ENCODE data around the gene DOCK4. TPM values are rescaled to one million over a fixed set of nuclear protein-coding genes. Genes with fewer than 3 reads are reported as not detected.

Gene DOCK4
- total RNA-seq, 2 experiments from 2014 or later = 1.4 to 1.7 TPM

- H3K4me1 Mint-ChIP-seq = no peaks in the 10 kb centered on the region
- no peak for ATAC-seq (ENCODE audit: low read depth)
- POLR2A ChIA-PET = no interaction called here
- no peaks in the 10 kb centered on the region for H3K36me3 Mint-ChIP-seq
- H3K27me3 Mint-ChIP-seq = peaks cover 2% of the 10 kb centered on the region
- no peak overlapping the region for H3K4me3 Mint-ChIP-seq
- DNase-seq = no peak
- no peak overlapping the region for H3K27ac Mint-ChIP-seq
- no peaks in the 10 kb centered on the region for H3K9me3 Mint-ChIP-seq
Measured at GRCh38 chr7:111813306-111813705, 392.9 kb downstream of the DOCK4 start.

- Mint-ChIP-seq H3K27me3 (peaks cover 2% of the 10 kb centered on the region), H3K36me3 (no peaks in the 10 kb centered on the region), H3K4me3 (no peak overlapping the region), H3K4me1 (no peaks in the 10 kb centered on the region), H3K27ac (no peak overlapping the region), H3K9me3 (peaks cover 4% of the 10 kb centered on the region)
- POLR2A ChIA-PET = no interaction called here
- ATAC-seq (ENCODE audit: low read depth) (no peak), DNase-seq (no peak)
Measured at GRCh38 chr7:111806232-111806631, 400.0 kb downstream of the DOCK4 start.

GRCh38 chr7:111803015-111803758 is 403.0 kb downstream of the DOCK4 start:
- DNase-seq (no peak), ATAC-seq (ENCODE audit: low read depth) (no peak)
- Mint-ChIP-seq H3K27me3 (no peaks in the 10 kb centered on the region), H3K4me1 (no peaks in the 10 kb centered on the region), H3K27ac (no peak overlapping the region), H3K36me3 (no peaks in the 10 kb centered on the region), H3K4me3 (no peak overlapping the region), H3K9me3 (peaks cover 14% of the 10 kb centered on the region)
- POLR2A ChIA-PET = no interaction called here

GRCh38 chr7:111802194-111802772 is 403.9 kb downstream of the DOCK4 start:
- no peak overlapping the region for H3K27ac Mint-ChIP-seq
- no peaks in the 10 kb centered on the region for H3K4me1 Mint-ChIP-seq
- POLR2A ChIA-PET = no interaction called here
- ATAC-seq (ENCODE audit: low read depth) (no peak), DNase-seq (no peak)
- H3K4me3 Mint-ChIP-seq = no peak overlapping the region
- H3K36me3 Mint-ChIP-seq = no peaks in the 10 kb centered on the region
- no peaks in the 10 kb centered on the region for H3K27me3 Mint-ChIP-seq
- peaks cover 16% of the 10 kb centered on the region for H3K9me3 Mint-ChIP-seq

- DNase-seq (no peak), ATAC-seq (ENCODE audit: low read depth) (no peak)
- Mint-ChIP-seq H3K27ac (no peak overlapping the region), H3K4me1 (no peaks in the 10 kb centered on the region), H3K4me3 (no peak overlapping the region), H3K36me3 (no peaks in the 10 kb centered on the region), H3K27me3 (no peaks in the 10 kb centered on the region), H3K9me3 (peaks cover 24% of the 10 kb centered on the region)
- POLR2A ChIA-PET = no interaction called here
Measured at GRCh38 chr7:111801277-111801676, 404.9 kb downstream of the DOCK4 start.

- Mint-ChIP-seq H3K36me3 (peaks cover 3% of the 10 kb centered on the region), H3K27ac (no peak overlapping the region), H3K4me1 (no peaks in the 10 kb centered on the region), H3K9me3 (peaks cover 36% of the 10 kb centered on the region), H3K4me3 (no peak overlapping the region), H3K27me3 (no peaks in the 10 kb centered on the region)
- DNase-seq = no peak
- POLR2A ChIA-PET = no interaction called here
- no peak for ATAC-seq (ENCODE audit: low read depth)
Measured at GRCh38 chr7:111796671-111797070, 409.5 kb downstream of the DOCK4 start.

DNA sequence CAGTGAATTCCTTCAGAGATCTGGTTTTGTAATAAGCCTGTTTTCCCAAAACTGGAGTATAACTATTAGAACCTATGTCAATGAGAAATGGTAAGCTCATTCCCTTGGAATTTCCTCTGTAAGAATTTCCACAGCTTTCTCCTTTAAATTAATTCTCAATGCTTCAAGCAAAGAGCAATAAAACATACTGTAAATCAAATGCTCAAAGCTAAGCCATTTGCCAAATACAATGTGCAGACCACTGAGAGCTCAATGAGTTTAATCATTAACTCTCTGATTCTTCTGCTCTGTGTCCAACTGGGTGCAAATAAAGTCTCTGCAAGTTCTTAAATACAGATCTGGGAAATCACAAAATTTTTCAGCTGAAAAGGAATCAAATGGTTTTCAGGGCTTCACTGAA is 416.3 kb downstream of the DOCK4 start:
- H3K36me3 Mint-ChIP-seq = peaks cover 3% of the 10 kb centered on the region
- H3K4me3 Mint-ChIP-seq = no peak overlapping the region
- POLR2A ChIA-PET = no interaction called here
- H3K27me3 Mint-ChIP-seq = no peaks in the 10 kb centered on the region
- DNase-seq (no peak), ATAC-seq (ENCODE audit: low read depth) (no peak)
- no peak overlapping the region for H3K27ac Mint-ChIP-seq
- peaks cover 7% of the 10 kb centered on the region for H3K9me3 Mint-ChIP-seq
- H3K4me1 Mint-ChIP-seq = no peaks in the 10 kb centered on the region

DNA sequence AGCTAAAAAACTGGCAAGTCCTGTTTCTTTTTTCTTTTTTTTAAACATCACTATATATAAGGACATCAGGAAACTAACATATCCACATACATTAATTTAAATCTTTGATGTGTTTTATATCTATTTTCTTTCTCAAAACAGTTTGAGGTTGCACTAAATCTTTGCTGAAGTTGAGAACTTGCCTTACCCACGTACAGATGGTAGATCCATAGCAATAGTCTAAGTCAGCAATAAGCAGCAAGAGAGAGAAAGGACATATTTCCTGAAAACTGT is 417.2 kb downstream of the DOCK4 start:
- no peak for ATAC-seq (ENCODE audit: low read depth)
- H3K36me3 Mint-ChIP-seq = peaks cover 3% of the 10 kb centered on the region
- H3K4me3 Mint-ChIP-seq = no peak overlapping the region
- POLR2A ChIA-PET = no interaction called here
- peaks cover 1% of the 10 kb centered on the region for H3K9me3 Mint-ChIP-seq
- H3K27ac Mint-ChIP-seq = no peak overlapping the region
- no peaks in the 10 kb centered on the region for H3K27me3 Mint-ChIP-seq
- no peak for DNase-seq
- H3K4me1 Mint-ChIP-seq = no peaks in the 10 kb centered on the region

- Mint-ChIP-seq H3K36me3 (no peaks in the 10 kb centered on the region), H3K27me3 (no peaks in the 10 kb centered on the region), H3K27ac (no peak overlapping the region), H3K4me3 (no peak overlapping the region), H3K9me3 (no peaks in the 10 kb centered on the region), H3K4me1 (no peaks in the 10 kb centered on the region)
- POLR2A ChIA-PET = no interaction called here
- DNase-seq = no peak
- ATAC-seq (ENCODE audit: low read depth) = no peak
Measured at GRCh38 chr7:111788286-111789047, 417.7 kb downstream of the DOCK4 start.

DNA sequence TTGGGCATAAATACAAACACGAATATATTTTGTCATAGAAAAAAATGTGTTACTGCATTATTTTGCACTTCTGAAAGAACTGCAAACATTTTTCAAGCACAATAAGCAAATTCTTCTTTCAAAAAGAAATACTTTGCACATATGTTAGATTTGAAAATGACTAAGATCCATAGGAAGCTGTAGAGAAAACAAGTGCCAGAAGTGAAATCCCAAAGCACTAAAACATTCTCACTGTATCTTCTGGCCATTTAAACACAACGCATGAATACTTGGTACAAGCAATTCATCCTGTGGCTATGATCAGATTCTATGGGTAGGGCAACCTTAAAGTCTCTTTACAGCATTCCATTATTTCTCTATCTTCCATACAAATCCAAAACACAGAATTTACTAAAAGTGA is 418.5 kb downstream of the DOCK4 start:
- no peaks in the 10 kb centered on the region for H3K9me3 Mint-ChIP-seq
- POLR2A ChIA-PET = no interaction called here
- no peak overlapping the region for H3K27ac Mint-ChIP-seq
- no peaks in the 10 kb centered on the region for H3K36me3 Mint-ChIP-seq
- no peak overlapping the region for H3K4me3 Mint-ChIP-seq
- ATAC-seq (ENCODE audit: low read depth) (no peak), DNase-seq (no peak)
- H3K27me3 Mint-ChIP-seq = no peaks in the 10 kb centered on the region
- no peaks in the 10 kb centered on the region for H3K4me1 Mint-ChIP-seq

DNA sequence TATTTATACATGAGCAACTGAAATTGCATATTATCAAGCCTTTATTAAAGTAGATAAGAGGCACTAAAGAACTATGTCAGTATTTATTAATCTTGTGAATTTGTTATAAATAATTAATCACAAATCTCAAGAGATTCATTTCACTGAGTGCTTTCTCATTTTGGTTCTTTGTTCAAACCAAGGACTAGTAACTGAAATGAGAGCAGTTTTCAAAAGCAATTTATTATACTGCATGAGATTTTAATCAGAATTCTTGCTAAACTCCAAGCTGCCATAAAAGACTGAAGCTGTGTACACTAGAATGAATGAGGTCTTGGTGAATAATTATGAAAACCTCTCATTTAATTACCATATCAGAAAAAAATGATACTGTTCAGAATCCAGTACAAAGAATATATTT is 419.1 kb downstream of the DOCK4 start:
- no peak for ATAC-seq (ENCODE audit: low read depth)
- no peak for DNase-seq
- POLR2A ChIA-PET = no interaction called here

DNA sequence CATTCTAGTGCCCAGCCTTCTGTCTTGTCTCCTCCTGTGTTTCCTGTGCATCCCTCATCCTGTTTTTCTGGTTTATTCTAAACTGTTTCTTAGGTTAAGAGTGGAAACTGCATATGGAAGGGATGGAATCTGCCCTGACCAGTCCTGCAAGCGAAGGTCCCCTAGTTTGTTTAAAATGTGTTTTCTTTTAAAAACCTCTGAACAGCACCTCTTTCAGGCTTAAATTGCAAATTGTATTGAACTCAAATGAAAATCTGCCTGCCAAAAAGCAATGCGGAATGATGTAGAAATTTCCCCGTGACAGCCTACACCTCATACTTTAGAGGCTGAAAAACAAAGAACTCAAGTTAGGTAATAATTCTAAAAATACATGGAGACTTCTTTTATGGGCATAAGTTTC is 421.1 kb downstream of the DOCK4 start:
- no peaks in the 10 kb centered on the region for H3K9me3 Mint-ChIP-seq
- ATAC-seq (ENCODE audit: low read depth) (no peak), DNase-seq (no peak)
- H3K4me1 Mint-ChIP-seq = no peaks in the 10 kb centered on the region
- no peak overlapping the region for H3K4me3 Mint-ChIP-seq
- H3K27me3 Mint-ChIP-seq = peaks cover 4% of the 10 kb centered on the region
- no peaks in the 10 kb centered on the region for H3K36me3 Mint-ChIP-seq
- H3K27ac Mint-ChIP-seq = no peak overlapping the region
- POLR2A ChIA-PET = no interaction called here

More for the DNA sequence above, 419.1 kb downstream of the DOCK4 start:
- Mint-ChIP-seq H3K36me3 (no peaks in the 10 kb centered on the region), H3K4me3 (no peak overlapping the region), H3K9me3 (no peaks in the 10 kb centered on the region), H3K4me1 (no peaks in the 10 kb centered on the region), H3K27ac (no peak overlapping the region), H3K27me3 (no peaks in the 10 kb centered on the region)

GRCh38 chr7:111784296-111784695 is 421.9 kb downstream of the DOCK4 start:
- H3K27me3 Mint-ChIP-seq = peaks cover 4% of the 10 kb centered on the region
- no peaks in the 10 kb centered on the region for H3K9me3 Mint-ChIP-seq
- no peaks in the 10 kb centered on the region for H3K4me1 Mint-ChIP-seq
- POLR2A ChIA-PET = no interaction called here
- DNase-seq = no peak
- no peaks in the 10 kb centered on the region for H3K36me3 Mint-ChIP-seq
- no peak overlapping the region for H3K27ac Mint-ChIP-seq
- no peak for ATAC-seq (ENCODE audit: low read depth)
- H3K4me3 Mint-ChIP-seq = no peak overlapping the region

GRCh38 chr7:111783854-111784253 is 422.3 kb downstream of the DOCK4 start:
- H3K9me3 Mint-ChIP-seq = no peaks in the 10 kb centered on the region
- POLR2A ChIA-PET = no interaction called here
- H3K27ac Mint-ChIP-seq = no peak overlapping the region
- ATAC-seq (ENCODE audit: low read depth) (no peak), DNase-seq (no peak)
- H3K4me1 Mint-ChIP-seq = no peaks in the 10 kb centered on the region
- no peak overlapping the region for H3K4me3 Mint-ChIP-seq
- peaks cover 4% of the 10 kb centered on the region for H3K27me3 Mint-ChIP-seq
- H3K36me3 Mint-ChIP-seq = no peaks in the 10 kb centered on the region

Measured in activated naive CD8-positive, alpha-beta T cell treated with anti-CD3 and anti-CD28 coated beads, Interleukin-2, amount 10 ng/mL, durations not matched to agents 7 days and 5 days (primary cell).